ENCODE results near the gene VPS11. TPM values are rescaled to one million over a fixed set of nuclear protein-coding genes. Genes with fewer than 3 reads are reported as not detected.

Gene VPS11
- total RNA-seq, 1 donor from 2014 or later: 23.4 TPM

- Histone ChIP-seq H3K27me3 (no peaks in the 10 kb centered on the region), H3K27ac (no peak overlapping the region), H3K4me3 (no peak overlapping the region), H3K36me3 (peaks cover 0 to 4% of the 10 kb centered on the region in 2 donors), H3K4me1 (peaks cover 10 to 29% of the 10 kb centered on the region in 2 donors), H3K9me3 (no peaks in the 10 kb centered on the region)
- intact Hi-C loops (cut with DNase I): loop anchor here (5.0 kb wide), 1 partner anchor 57 kb away; the partner anchor contains the start of gene HINFP
- TF ChIP-seq CTCF (IDR thresholded peaks at IDR 0.05): no peak
- DNase-seq (ENCODE audit: low spot score in 2 of 2): no peak
Observed at GRCh38 chr11:119065369-119065768, 2.2 kb upstream of the VPS11 start.

DNA sequence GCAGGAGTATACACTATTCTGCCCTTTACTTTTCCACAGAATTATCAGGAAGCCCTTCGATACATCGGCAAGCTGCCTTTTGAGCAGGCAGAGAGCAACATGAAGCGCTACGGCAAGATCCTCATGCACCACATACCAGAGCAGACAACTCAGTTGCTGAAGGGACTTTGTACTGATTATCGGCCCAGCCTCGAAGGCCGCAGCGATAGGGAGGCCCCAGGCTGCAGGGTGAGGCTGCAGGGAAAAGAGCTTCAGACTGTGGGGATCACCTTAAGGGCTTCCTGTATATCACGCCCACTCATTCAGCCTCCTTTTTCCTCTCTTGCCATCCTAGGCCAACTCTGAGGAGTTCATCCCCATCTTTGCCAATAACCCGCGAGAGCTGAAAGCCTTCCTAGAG is 10.2 kb downstream of the VPS11 start:
- Histone ChIP-seq H3K36me3 (peaks cover 83 to 97% of the 10 kb centered on the region in 2 donors), H3K4me1 (no peaks in the 10 kb centered on the region), H3K27me3 (no peaks in the 10 kb centered on the region), H3K9me3 (no peaks in the 10 kb centered on the region), H3K4me3 (no peak overlapping the region), H3K27ac (no peak overlapping the region)
- intact Hi-C loops (cut with DNase I): no loop called here
- TF ChIP-seq CTCF (IDR thresholded peaks at IDR 0.05): no peak
- no peak for DNase-seq (ENCODE audit: low spot score in 2 of 2)

DNA sequence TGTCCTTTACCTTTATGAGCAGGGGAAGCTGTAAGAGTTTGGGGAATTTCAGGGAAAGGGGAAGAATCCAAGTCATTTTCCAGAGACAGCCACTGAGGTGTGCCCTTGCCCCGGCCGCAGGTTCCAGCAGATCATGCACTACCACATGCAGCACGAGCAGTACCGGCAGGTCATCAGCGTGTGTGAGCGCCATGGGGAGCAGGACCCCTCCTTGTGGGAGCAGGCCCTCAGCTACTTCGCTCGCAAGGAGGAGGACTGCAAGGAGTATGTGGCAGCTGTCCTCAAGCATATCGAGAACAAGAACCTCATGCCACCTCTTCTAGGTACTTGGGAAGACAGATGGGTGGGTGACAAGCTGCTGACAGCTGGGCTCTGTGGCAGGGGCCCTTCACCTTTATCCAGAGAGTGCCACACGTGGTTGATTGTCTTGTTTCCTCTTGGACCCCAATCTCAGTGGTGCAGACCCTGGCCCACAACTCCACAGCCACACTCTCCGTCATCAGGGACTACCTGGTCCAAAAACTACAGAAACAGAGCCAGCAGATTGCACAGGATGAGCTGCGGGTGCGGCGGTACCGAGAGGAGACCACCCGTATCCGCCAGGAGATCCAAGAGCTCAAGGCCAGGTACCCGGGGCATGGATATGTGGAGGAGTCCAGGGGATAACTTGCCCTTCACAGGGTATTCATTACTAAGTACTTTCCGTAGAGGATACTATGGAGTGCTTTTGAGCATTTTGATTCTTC is 11.2 kb downstream of the VPS11 start:
- intact Hi-C loops (cut with DNase I): no loop called here
- peaks cover 73 to 87% of the 10 kb centered on the region in 2 donors for H3K36me3 ChIP-seq
- no peaks in the 10 kb centered on the region for H3K4me1 ChIP-seq
- no peaks in the 10 kb centered on the region for H3K9me3 ChIP-seq
- no peak overlapping the region for H3K27ac ChIP-seq
- TF ChIP-seq CTCF (IDR thresholded peaks at IDR 0.05): no peak
- DNase-seq (ENCODE audit: low spot score in 2 of 2): no peak
- H3K4me3 ChIP-seq: no peak overlapping the region
- no peaks in the 10 kb centered on the region for H3K27me3 ChIP-seq

DNA sequence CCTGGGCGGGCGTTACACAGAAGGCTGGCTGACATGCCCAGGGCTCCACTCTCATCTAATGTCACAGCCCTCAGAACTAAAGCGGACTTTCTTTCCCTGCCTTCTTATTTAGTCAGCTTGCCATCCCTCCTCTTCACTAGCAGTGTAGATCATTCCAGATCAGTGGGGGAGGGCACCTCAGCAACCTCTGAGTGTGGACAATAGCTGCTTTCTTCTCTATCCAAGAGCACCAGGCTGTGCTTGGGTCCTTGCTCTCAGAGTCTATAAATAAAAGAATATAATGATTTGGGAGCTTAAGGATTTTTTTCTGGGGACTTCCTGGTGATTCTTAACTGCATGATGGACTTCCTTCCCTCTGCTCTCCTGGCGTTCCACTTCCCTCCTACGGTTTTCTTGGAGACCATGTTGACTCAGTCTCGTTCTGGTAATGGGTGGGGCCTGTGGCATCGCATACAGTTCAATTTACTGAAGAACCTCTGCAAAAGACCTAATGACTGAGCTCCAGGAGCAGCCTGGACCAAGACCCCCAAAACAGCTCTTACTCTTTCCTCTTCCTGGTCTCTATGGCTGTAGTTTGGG is 14.2 kb downstream of the VPS11 start:
- no peak overlapping the region for H3K27ac ChIP-seq
- H3K4me1 ChIP-seq: peaks cover 3 to 11% of the 10 kb centered on the region in 2 donors
- H3K9me3 ChIP-seq: no peaks in the 10 kb centered on the region
- no peak for DNase-seq (ENCODE audit: low spot score in 2 of 2)
- intact Hi-C loops (cut with DNase I): loop anchor here (10.0 kb wide), 1 partner anchor 507 kb away; the partner anchor contains the start of gene ARCN1
- no peak overlapping the region for H3K4me3 ChIP-seq
- H3K36me3 ChIP-seq: peaks cover 47 to 59% of the 10 kb centered on the region in 2 donors
- no peak for TF ChIP-seq CTCF (IDR thresholded peaks at IDR 0.05)
- no peaks in the 10 kb centered on the region for H3K27me3 ChIP-seq

- H3K9me3 ChIP-seq: no peaks in the 10 kb centered on the region
- intact Hi-C loops (cut with DNase I): loop anchor here (1.0 to 10.0 kb wide), 6 partner anchors 10 to 510 kb away; partner anchors contain the start of genes ARCN1, HINFP, HYOU1 and VPS11
- H3K27me3 ChIP-seq: no peaks in the 10 kb centered on the region
Observed at GRCh38 chr11:119084663-119085436, 17.2 kb downstream of the VPS11 start, which contains the start of gene HMBS. HMBS (plus strand) TSS chr11:119084881; CDS start chr11:119085034, 153 bp downstream.

More at GRCh38 chr11:119084663-119085436, 17.2 kb downstream of the VPS11 start, which contains the start of gene HMBS:
- Histone ChIP-seq H3K36me3 (peaks cover 17 to 28% of the 10 kb centered on the region in 2 donors), H3K4me1 (peaks cover 3 to 11% of the 10 kb centered on the region in 2 donors), H3K4me3 (peak within 1 kb of the TSS; percentile 77 to 92), H3K27ac (peak within 1 kb of the TSS; percentile 85 to 90)
- DNase-seq (ENCODE audit: low spot score in 2 of 2): peak; percentile 80 to 98
- no peak for TF ChIP-seq CTCF (IDR thresholded peaks at IDR 0.05)
